DND-41 (cell line): ENCODE data around the gene OTUD7B.
"Not testable (repeated sequence)": the region's sequence is repeated elsewhere in the genome, so short reads cannot be mapped to it uniquely, and the experiment has no call there.

Experiments
- CTCF ChIP-seq: IDR thresholded peaks from 2 replicates; pipeline ENCODE4 v1.5.1; 2012; ENCODE audit warnings: borderline replicate concordance, low read length, moderate library complexity, mild to moderate bottlenecking; ENCODE audit not compliant: poor library complexity, severe bottlenecking; ENCODE audit errors: extremely low read depth
- EZH2 ChIP-seq: IDR thresholded peaks from 3 replicates; pipeline ENCODE4 v1.6.1; 2012; ENCODE audit warnings: borderline replicate concordance, low read depth, mild to moderate bottlenecking, moderate library complexity, low read length, inconsistent platforms; ENCODE audit not compliant: severe bottlenecking

DNA sequence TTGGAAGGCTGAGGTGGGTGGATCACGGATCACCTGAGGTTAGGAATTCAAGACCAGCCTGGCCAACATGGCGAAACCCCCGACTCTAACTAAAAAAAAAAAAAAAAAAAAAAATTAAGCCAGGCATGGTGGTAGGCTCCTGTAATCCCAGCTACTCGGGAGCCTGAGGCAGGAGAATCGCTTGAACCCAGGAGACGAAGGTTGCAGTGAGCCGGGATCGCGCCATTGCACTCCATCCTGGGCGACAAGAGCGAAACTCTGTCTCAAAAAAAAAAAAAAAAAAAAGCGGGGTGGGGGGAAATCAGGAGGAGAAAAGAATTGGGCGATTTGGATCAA lies 71.9 kb downstream of the OTUD7B start:
- not testable (repeated sequence) for TF ChIP-seq CTCF, EZH2
